ENCODE data around the gene KRT77. TPM values are rescaled to one million over a fixed set of nuclear protein-coding genes. Genes with fewer than 3 reads are reported as not detected.

Gene KRT77
- total RNA-seq, 4 donors from 2014 or later = not detected

DNA sequence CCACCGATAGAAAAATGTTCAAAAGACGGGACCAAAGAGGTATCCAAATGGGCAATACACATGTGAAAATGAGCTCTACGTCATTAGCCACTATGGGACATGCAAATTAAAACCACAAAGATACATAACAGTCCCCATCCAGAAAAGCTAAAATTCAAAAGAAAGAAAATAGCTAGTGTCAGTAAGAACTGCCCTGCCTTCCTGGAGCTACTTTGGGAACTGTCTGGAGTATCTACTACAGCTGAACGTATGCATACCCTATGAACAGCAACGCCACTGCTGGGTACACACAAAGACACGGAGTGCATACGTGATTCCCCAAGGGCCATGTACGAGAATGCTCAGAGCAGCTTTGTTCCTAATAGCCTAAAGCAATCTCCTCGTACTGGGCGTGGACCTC lies 25.8 kb upstream of the KRT77 start:
- Histone ChIP-seq H3K36me3 (no peaks in the 10 kb centered on the region), H3K27ac (no peak overlapping the region), H3K4me3 (no peak overlapping the region), H3K4me1 (no peaks in the 10 kb centered on the region), H3K27me3 (no peaks in the 10 kb centered on the region), H3K9me3 (no peaks in the 10 kb centered on the region)
- TF ChIP-seq, protein P1, sequence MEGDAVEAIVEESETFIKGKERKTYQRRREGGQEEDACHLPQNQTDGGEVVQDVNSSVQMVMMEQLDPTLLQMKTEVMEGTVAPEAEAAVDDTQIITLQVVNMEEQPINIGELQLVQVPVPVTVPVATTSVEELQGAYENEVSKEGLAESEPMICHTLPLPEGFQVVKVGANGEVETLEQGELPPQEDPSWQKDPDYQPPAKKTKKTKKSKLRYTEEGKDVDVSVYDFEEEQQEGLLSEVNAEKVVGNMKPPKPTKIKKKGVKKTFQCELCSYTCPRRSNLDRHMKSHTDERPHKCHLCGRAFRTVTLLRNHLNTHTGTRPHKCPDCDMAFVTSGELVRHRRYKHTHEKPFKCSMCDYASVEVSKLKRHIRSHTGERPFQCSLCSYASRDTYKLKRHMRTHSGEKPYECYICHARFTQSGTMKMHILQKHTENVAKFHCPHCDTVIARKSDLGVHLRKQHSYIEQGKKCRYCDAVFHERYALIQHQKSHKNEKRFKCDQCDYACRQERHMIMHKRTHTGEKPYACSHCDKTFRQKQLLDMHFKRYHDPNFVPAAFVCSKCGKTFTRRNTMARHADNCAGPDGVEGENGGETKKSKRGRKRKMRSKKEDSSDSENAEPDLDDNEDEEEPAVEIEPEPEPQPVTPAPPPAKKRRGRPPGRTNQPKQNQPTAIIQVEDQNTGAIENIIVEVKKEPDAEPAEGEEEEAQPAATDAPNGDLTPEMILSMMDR (IDR thresholded peaks at IDR 0.05) = no peak
- TF ChIP-seq EP300 (IDR thresholded peaks at IDR 0.05; ENCODE audit: low read depth) (no peak), POLR2A (IDR thresholded peaks at IDR 0.05) (no peak), POLR2AphosphoS5 (IDR thresholded peaks at IDR 0.05) (no peak)
- intact Hi-C loops (cut with DNase I; ENCODE audit: low total_unique reads) = no loop called here
- WGBS, 2 donors (ENCODE audit: low coverage in 1 of 2) = 59 to 79% methylated on average over 9 to 10 of the region's 10 CpGs
- in situ Hi-C loops (cut with MboI; ENCODE audit: low pct_ligation_motif_present in 1 of 4, low pct_unique_long_range_greater_than_20kb in 1 of 4, low sequenced_read_pairs in 3 of 4) = no loop called here
- DNase-seq = no peak

GRCh38 chr12:52728374-52728773 lies 25.1 kb upstream of the KRT77 start:
- Histone ChIP-seq H3K4me1 (no peaks in the 10 kb centered on the region), H3K9me3 (no peaks in the 10 kb centered on the region), H3K27me3 (no peaks in the 10 kb centered on the region), H3K27ac (no peak overlapping the region), H3K36me3 (no peaks in the 10 kb centered on the region), H3K4me3 (no peak overlapping the region)
- DNase-seq = no peak
- 90% methylated on average over 2 of the region's 2 CpGs for WGBS, 2 donors (ENCODE audit: low coverage in 1 of 2)
- in situ Hi-C loops (cut with MboI; ENCODE audit: low pct_ligation_motif_present in 1 of 4, low pct_unique_long_range_greater_than_20kb in 1 of 4, low sequenced_read_pairs in 3 of 4) (no loop called here), intact Hi-C loops (cut with DNase I; ENCODE audit: low total_unique reads) (no loop called here)
- TF ChIP-seq POLR2A (IDR thresholded peaks at IDR 0.05) = no peak
- no peak for TF ChIP-seq POLR2AphosphoS5 (IDR thresholded peaks at IDR 0.05)
- TF ChIP-seq, protein P1 (IDR thresholded peaks at IDR 0.05) = no peak
- no peak for TF ChIP-seq EP300 (IDR thresholded peaks at IDR 0.05; ENCODE audit: low read depth)

DNA sequence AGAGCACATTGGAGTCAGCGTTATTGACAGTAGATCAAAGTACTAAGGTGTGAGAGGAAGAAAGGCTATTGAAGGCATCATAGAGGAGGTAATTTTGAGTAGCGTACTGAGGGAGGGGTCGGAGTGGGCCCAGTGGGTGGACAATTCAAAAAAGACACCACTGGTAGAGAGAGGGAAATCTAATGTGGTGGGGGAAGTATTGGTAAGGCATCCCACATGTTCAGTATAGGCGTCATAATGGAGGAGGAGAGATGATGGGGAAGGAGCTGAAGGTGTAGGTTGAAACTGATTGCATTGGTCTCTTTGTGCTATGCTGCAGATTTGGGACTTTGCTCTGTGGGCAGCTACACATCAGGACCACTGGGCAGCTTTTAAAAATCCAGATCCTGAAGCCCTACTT lies 23.7 kb upstream of the KRT77 start:
- no peak for DNase-seq
- in situ Hi-C loops (cut with MboI; ENCODE audit: low pct_ligation_motif_present in 1 of 4, low pct_unique_long_range_greater_than_20kb in 1 of 4, low sequenced_read_pairs in 3 of 4) = no loop called here
- intact Hi-C loops (cut with DNase I; ENCODE audit: low total_unique reads) = no loop called here

GRCh38 chr12:52726451-52726850 lies 23.1 kb upstream of the KRT77 start:
- 40% methylated on average over 2 of the region's 2 CpGs; no CpG with 5 or more reads in 1 of the 2 donors for WGBS, 2 donors (ENCODE audit: low coverage in 1 of 2)

More for the DNA sequence above, 23.7 kb upstream of the KRT77 start:
- 40 to 45% methylated on average over 1 to 4 of the region's 4 CpGs for WGBS, 2 donors (ENCODE audit: low coverage in 1 of 2)
- Histone ChIP-seq H3K4me1 (no peaks in the 10 kb centered on the region), H3K9me3 (no peaks in the 10 kb centered on the region), H3K36me3 (no peaks in the 10 kb centered on the region), H3K27ac (no peak overlapping the region), H3K27me3 (no peaks in the 10 kb centered on the region), H3K4me3 (no peak overlapping the region)
- TF ChIP-seq EP300 (IDR thresholded peaks at IDR 0.05; ENCODE audit: low read depth) (no peak), POLR2A (IDR thresholded peaks at IDR 0.05) (no peak), POLR2AphosphoS5 (IDR thresholded peaks at IDR 0.05) (no peak)
- TF ChIP-seq, protein P1 (IDR thresholded peaks at IDR 0.05) = no peak

More at GRCh38 chr12:52726451-52726850, 23.1 kb upstream of the KRT77 start:
- in situ Hi-C loops (cut with MboI; ENCODE audit: low pct_ligation_motif_present in 1 of 4, low pct_unique_long_range_greater_than_20kb in 1 of 4, low sequenced_read_pairs in 3 of 4) (no loop called here), intact Hi-C loops (cut with DNase I; ENCODE audit: low total_unique reads) (no loop called here)
- Histone ChIP-seq H3K9me3 (no peaks in the 10 kb centered on the region), H3K4me3 (no peak overlapping the region), H3K36me3 (no peaks in the 10 kb centered on the region), H3K27me3 (no peaks in the 10 kb centered on the region), H3K27ac (no peak overlapping the region), H3K4me1 (no peaks in the 10 kb centered on the region)
- no peak for DNase-seq
- no peak for TF ChIP-seq POLR2AphosphoS5 (IDR thresholded peaks at IDR 0.05)
- no peak for TF ChIP-seq EP300 (IDR thresholded peaks at IDR 0.05; ENCODE audit: low read depth)
- TF ChIP-seq, protein P1 (IDR thresholded peaks at IDR 0.05) = no peak

Data from transverse colon (tissue), 4 donors.